Hepatocyte (in vitro differentiated cells): Measurements from ENCODE around the gene CYFIP1. TPM values are rescaled to one million over a fixed set of nuclear protein-coding genes. Genes with fewer than 3 reads are reported as not detected.

Source experiments
- DNase-seq: peaks from one replicate; pipeline ENCODE4 v3.0.0-alpha.2; 2016; ENCODE audit warnings: low spot score
- H2AFZ ChIP-seq: fragments of 200-600 bp; sonication (generic); 2 replicates; pipeline ENCODE4 v1.6.0; 2016; ENCODE audit warnings: antibody characterized with exemption, mild to moderate bottlenecking
- H3K27ac ChIP-seq: fragments of 200-600 bp; sonication (generic); 2 replicates; pipeline ENCODE4 v1.5.1; 2016; ENCODE audit warnings: mild to moderate bottlenecking
- H3K27me3 ChIP-seq: fragments of 200-600 bp; sonication (generic); 2 replicates; pipeline ENCODE4 v1.6.1; 2016
- H3K36me3 ChIP-seq: fragments of 200-600 bp; sonication (generic); replicated peaks from 2 replicates; pipeline ENCODE4 v1.5.1; 2016; ENCODE audit warnings: low read depth; ENCODE audit not compliant: insufficient read depth
- H3K4me1 ChIP-seq: fragments of 200-600 bp; sonication (generic); 2 replicates; pipeline ENCODE4 v1.5.1; 2016; ENCODE audit warnings: mild to moderate bottlenecking, moderate library complexity; ENCODE audit not compliant: insufficient read depth
- H3K4me2 ChIP-seq: fragments of 200-600 bp; sonication (generic); 2 replicates; pipeline ENCODE4 v1.6.0; 2016
- H3K4me3 ChIP-seq: fragments of 200-600 bp; sonication (generic); 2 replicates; pipeline ENCODE4 v1.5.1; 2016; ENCODE audit warnings: mild to moderate bottlenecking
- H3K79me2 ChIP-seq: fragments of 200-600 bp; sonication (generic); 2 replicates; pipeline ENCODE4 v1.6.0; 2017; ENCODE audit warnings: mild to moderate bottlenecking
- H3K9me2 ChIP-seq: fragments of 200-600 bp; sonication (generic); replicated peaks from 2 replicates; pipeline ENCODE4 v1.6.0; 2017; ENCODE audit warnings: mild to moderate bottlenecking; ENCODE audit not compliant: insufficient read depth
- H3K9me3 ChIP-seq: fragments of 200-600 bp; sonication (generic); 2 replicates; pipeline ENCODE4 v1.5.1; 2016; ENCODE audit warnings: low read depth, mild to moderate bottlenecking
- H4K20me1 ChIP-seq: fragments of 200-600 bp; sonication (generic); 2 replicates; pipeline ENCODE4 v1.6.0; 2016; ENCODE audit warnings: mild to moderate bottlenecking; ENCODE audit not compliant: insufficient read depth, poor library complexity, severe bottlenecking
- EZH2 ChIP-seq: fragments of 200-600 bp; sonication (generic); IDR thresholded peaks from 2 replicates; pipeline ENCODE4 v1.6.1; 2016; ENCODE audit warnings: antibody characterized with exemption, mild to moderate bottlenecking, borderline replicate concordance
- EZH2phosphoT487 ChIP-seq: fragments of 200-600 bp; sonication (generic); IDR thresholded peaks from one replicate; pipeline ENCODE4 v1.6.1; 2018; ENCODE audit warnings: antibody characterized with exemption, mild to moderate bottlenecking, low read depth, moderate library complexity; ENCODE audit not compliant: unreplicated experiment, severe bottlenecking
- WGBS: methylation state at CpG from one replicate; pipeline ENCODE4 v1.1.6; 2016; ENCODE audit warnings: low lambda C conversion rate; ENCODE audit errors: missing lambda C conversion rate; 5-methylcytosine and 5-hydroxymethylcytosine counted together
- polyA plus RNA-seq: library from polyadenylated mRNA; unstranded; fragments of >200 nt; fragmentation: Nextera tagmentation; extraction: Ambion mirVana; gene quantifications from 2 replicates; pipeline ENCODE4 v1.2.1, GENCODE V29; 2016
- total RNA-seq: library from RNA; depleted of rRNA; stranded (reverse); fragments of >200 nt; gene quantifications from 2 replicates; pipeline ENCODE4 v1.2.3, GENCODE V29; 2014
- TF ChIP-seq, protein P1 (sequence below): fragments of 200-600 bp; sonication (generic); IDR thresholded peaks from 2 replicates; pipeline ENCODE4 v1.5.1; 2016; ENCODE audit warnings: antibody characterized with exemption, mild to moderate bottlenecking; ENCODE audit not compliant: poor library complexity

The CYFIP1 gene
- total and polyA plus RNA-seq, 2 experiments from 2014 or later = 73.4 to 92.2 TPM

DNA sequence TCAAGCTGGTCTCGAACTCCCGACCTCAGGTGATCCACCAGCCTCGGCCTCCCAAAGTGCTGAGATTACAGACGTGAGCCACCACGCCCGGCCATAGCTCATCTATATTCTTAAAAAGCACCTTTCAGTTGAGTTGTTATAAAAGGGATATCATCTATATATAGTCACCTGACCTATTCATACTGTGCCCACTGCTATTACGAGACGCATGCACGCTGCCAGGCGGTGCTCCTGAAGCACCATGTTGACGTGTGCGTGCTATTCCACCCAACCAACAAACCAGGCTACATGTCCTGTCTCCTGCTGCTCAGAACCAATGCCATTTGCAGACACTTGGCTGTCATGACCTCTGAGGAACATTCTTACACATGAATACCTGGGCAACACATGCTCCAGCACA lies 17.6 kb downstream of the CYFIP1 start:
- no peak overlapping the region for H3K4me2 ChIP-seq
- H3K9me2 ChIP-seq = no peaks in the 10 kb centered on the region
- 98% methylated on average over 12 of the region's 12 CpGs for WGBS
- no peak for DNase-seq
- H2AFZ ChIP-seq = no peak overlapping the region
- H4K20me1 ChIP-seq = peaks cover 72% of the 10 kb centered on the region
- no peak overlapping the region for H3K27ac ChIP-seq
- H3K79me2 ChIP-seq = peaks cover 96% of the 10 kb centered on the region
- no peaks in the 10 kb centered on the region for H3K27me3 ChIP-seq
- H3K4me1 ChIP-seq = peaks cover 7% of the 10 kb centered on the region
- H3K9me3 ChIP-seq = no peaks in the 10 kb centered on the region
- TF ChIP-seq, protein P1, sequence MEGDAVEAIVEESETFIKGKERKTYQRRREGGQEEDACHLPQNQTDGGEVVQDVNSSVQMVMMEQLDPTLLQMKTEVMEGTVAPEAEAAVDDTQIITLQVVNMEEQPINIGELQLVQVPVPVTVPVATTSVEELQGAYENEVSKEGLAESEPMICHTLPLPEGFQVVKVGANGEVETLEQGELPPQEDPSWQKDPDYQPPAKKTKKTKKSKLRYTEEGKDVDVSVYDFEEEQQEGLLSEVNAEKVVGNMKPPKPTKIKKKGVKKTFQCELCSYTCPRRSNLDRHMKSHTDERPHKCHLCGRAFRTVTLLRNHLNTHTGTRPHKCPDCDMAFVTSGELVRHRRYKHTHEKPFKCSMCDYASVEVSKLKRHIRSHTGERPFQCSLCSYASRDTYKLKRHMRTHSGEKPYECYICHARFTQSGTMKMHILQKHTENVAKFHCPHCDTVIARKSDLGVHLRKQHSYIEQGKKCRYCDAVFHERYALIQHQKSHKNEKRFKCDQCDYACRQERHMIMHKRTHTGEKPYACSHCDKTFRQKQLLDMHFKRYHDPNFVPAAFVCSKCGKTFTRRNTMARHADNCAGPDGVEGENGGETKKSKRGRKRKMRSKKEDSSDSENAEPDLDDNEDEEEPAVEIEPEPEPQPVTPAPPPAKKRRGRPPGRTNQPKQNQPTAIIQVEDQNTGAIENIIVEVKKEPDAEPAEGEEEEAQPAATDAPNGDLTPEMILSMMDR = no peak
- no peak overlapping the region for H3K4me3 ChIP-seq
- H3K36me3 ChIP-seq = no peaks in the 10 kb centered on the region

GRCh38 chr15:22961762-22962161 lies 18.4 kb downstream of the CYFIP1 start:
- no peaks in the 10 kb centered on the region for H3K36me3 ChIP-seq
- H3K4me1 ChIP-seq = peaks cover 7% of the 10 kb centered on the region
- H3K4me2 ChIP-seq = no peak overlapping the region
- 54% methylated on average over 1 of the region's 1 CpG for WGBS
- peak overlapping the region; percentile 30 for H3K27ac ChIP-seq
- peaks cover 69% of the 10 kb centered on the region for H4K20me1 ChIP-seq
- no peaks in the 10 kb centered on the region for H3K9me3 ChIP-seq
- H3K9me2 ChIP-seq = no peaks in the 10 kb centered on the region
- TF ChIP-seq EZH2phosphoT487 (no peak), EZH2 (no peak)
- TF ChIP-seq, protein P1 = no peak
- H2AFZ ChIP-seq = no peak overlapping the region
- H3K27me3 ChIP-seq = no peaks in the 10 kb centered on the region
- DNase-seq = no peak
- no peak overlapping the region for H3K4me3 ChIP-seq
- H3K79me2 ChIP-seq = peaks cover 96% of the 10 kb centered on the region

DNA sequence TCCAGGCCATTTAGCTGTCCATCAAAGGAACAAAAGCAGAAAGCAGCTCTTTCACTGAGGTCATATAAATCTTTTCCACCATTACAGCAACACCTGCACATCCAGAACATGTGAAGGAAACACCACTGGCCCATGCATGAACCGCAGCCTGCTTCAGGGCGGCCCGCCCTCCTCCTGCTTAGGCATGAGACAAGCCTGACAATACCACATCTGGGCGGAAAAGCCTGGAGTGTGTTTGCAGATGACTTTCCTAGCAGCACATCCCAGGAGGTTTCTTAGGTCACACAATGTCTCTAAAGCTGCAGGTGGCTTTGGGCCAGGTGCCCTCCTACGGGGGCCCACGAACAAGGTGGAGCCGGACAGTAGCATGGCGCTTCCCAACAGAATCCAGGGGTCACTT lies 19.6 kb downstream of the CYFIP1 start:
- Histone ChIP-seq H3K4me1 (peaks cover 7% of the 10 kb centered on the region), H3K79me2 (peaks cover 96% of the 10 kb centered on the region), H3K9me3 (no peaks in the 10 kb centered on the region), H4K20me1 (peaks cover 68% of the 10 kb centered on the region), H3K4me3 (no peak overlapping the region), H2AFZ (no peak overlapping the region), H3K36me3 (no peaks in the 10 kb centered on the region), H3K9me2 (no peaks in the 10 kb centered on the region), H3K27me3 (no peaks in the 10 kb centered on the region), H3K4me2 (no peak overlapping the region), H3K27ac (no peak overlapping the region)
- 94% methylated on average over 8 of the region's 8 CpGs for WGBS
- TF ChIP-seq, protein P1 = no peak
- TF ChIP-seq EZH2 (no peak), EZH2phosphoT487 (no peak)
- DNase-seq = no peak

DNA sequence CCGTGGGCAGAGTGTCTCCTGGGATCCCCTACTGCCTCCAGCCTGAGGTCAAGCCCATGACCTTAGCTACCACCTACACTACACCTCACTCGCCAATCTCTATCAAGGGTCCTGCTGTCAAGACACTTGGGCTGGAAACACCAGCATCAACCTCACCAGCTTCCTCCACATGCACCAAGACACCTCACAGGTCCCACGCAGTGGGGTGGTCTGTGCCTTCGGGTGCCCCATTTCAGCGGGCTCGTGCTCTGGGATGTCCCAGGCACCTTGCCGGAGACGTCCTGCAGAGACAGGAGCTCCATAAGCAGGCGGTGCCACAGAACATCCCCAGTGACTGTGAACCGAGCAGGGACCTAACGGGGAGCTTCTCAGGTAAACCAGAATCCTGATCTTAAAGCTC lies 20.0 kb downstream of the CYFIP1 start:
- Histone ChIP-seq H2AFZ (no peak overlapping the region), H3K4me1 (peaks cover 7% of the 10 kb centered on the region), H3K4me3 (no peak overlapping the region), H3K27ac (no peak overlapping the region), H4K20me1 (peaks cover 68% of the 10 kb centered on the region), H3K9me2 (no peaks in the 10 kb centered on the region), H3K27me3 (no peaks in the 10 kb centered on the region), H3K4me2 (no peak overlapping the region), H3K79me2 (peaks cover 96% of the 10 kb centered on the region), H3K36me3 (no peaks in the 10 kb centered on the region), H3K9me3 (no peaks in the 10 kb centered on the region)
- TF ChIP-seq, protein P1 = no peak
- no peak for DNase-seq
- WGBS = 92% methylated on average over 10 of the region's 11 CpGs
